Astrocyte of the cerebellum (primary cell): ENCODE measurements around the gene MEDAG.
A peak's percentile ranks its signal among the peaks of the same experiment; 100 is the strongest.

Experiments
- DNase-seq: peaks from one replicate; pipeline ENCODE4 v3.0.0-alpha.2; 2011; ENCODE audit warnings: low read depth
- H3K4me3 ChIP-seq: 2 replicates; pipeline ENCODE4 v1.5.1; 2011; ENCODE audit warnings: mild to moderate bottlenecking, low read depth, low read length, moderate library complexity
- CTCF ChIP-seq: IDR thresholded peaks from 2 replicates; pipeline ENCODE4 v1.5.1; 2012; ENCODE audit warnings: low read length, low read depth, moderate library complexity, mild to moderate bottlenecking; ENCODE audit errors: missing control alignments
- in situ Hi-C: cut with HindIII; loops from 2 replicates; pipeline ENCODE4 v1.10.0; 2017; ENCODE audit warnings: low sequenced_read_pairs

The MEDAG gene

GRCh38 chr13:30872276-30872594, 33.8 kb upstream of the MEDAG start:
- DNase-seq = no peak
- no peak overlapping the region for H3K4me3 ChIP-seq
- no peak for TF ChIP-seq CTCF
- in situ Hi-C loops = no loop called here

- TF ChIP-seq CTCF = no peak
- peak; percentile 85 for DNase-seq
- in situ Hi-C loops = no loop called here
- H3K4me3 ChIP-seq = no peak overlapping the region
Measured at GRCh38 chr13:30872685-30873461, 33.2 kb upstream of the MEDAG start.

- TF ChIP-seq CTCF = no peak
- in situ Hi-C loops = no loop called here
- H3K4me3 ChIP-seq = no peak overlapping the region
- DNase-seq = no peak
Measured at GRCh38 chr13:30873499-30873898, 32.6 kb upstream of the MEDAG start.

- no peak overlapping the region for H3K4me3 ChIP-seq
- in situ Hi-C loops = no loop called here
- no peak for TF ChIP-seq CTCF
- DNase-seq = no peak
Measured at GRCh38 chr13:30874111-30874510, 32.0 kb upstream of the MEDAG start.

- in situ Hi-C loops = no loop called here
- no peak overlapping the region for H3K4me3 ChIP-seq
- DNase-seq = no peak
- no peak for TF ChIP-seq CTCF
Measured at GRCh38 chr13:30874561-30874960, 31.5 kb upstream of the MEDAG start.

- no peak overlapping the region for H3K4me3 ChIP-seq
- DNase-seq = no peak
- no peak for TF ChIP-seq CTCF
- in situ Hi-C loops = loop anchor here (5.0 kb wide), 1 partner anchor 50 kb away; no protein-coding TSS in a partner anchor
Measured at GRCh38 chr13:30877335-30877734, 28.7 kb upstream of the MEDAG start.
